ENCODE data around the gene PLXNA2. TPM values are rescaled to one million over a fixed set of nuclear protein-coding genes. Genes with fewer than 3 reads are reported as not detected.

The PLXNA2 gene
- total and polyA plus RNA-seq, 2 of the 4 experiments (the other 2 are of a cell fraction): 0.72 to 1.1 TPM

GRCh38 chr1:208225954-208226937 lies 17.9 kb downstream of the PLXNA2 start:
- no peak overlapping the region for H3K4me3 ChIP-seq (ENCODE audit: insufficient read depth, low read depth, low read length)
- peak overlapping the region; percentile 35 for H2AFZ ChIP-seq (replicated peaks; ENCODE audit: low read length, poor library complexity)
- H2BK120ac ChIP-seq (ENCODE audit: low read depth, low read length): no peak overlapping the region
- no peak overlapping the region for H2AK9ac ChIP-seq (replicated peaks; ENCODE audit: low read depth, low read length, poor library complexity)
- 0 out of 2 replicates have a peak overlapping the region, but pooled peaks have one; percentile 20 for H3K14ac ChIP-seq (replicated peaks; ENCODE audit: low read depth, low read length)
- ChIA-PET CTCF (interaction anchor here (0.7 kb wide), 1 partner anchor 21 kb away, joined by 3 read pairs; no protein-coding TSS in a partner anchor), POLR2A (ENCODE audit: unreplicated experiment) (no interaction called here)
- no peaks in the 10 kb centered on the region for H4K20me1 ChIP-seq (ENCODE audit: insufficient read depth, low read length)
- WGBS, 2 experiments (ENCODE audit: extremely low coverage in 2 of 2, insufficient read length in 1 of 2): 40% methylated on average over 3 of the region's 13 CpGs; no CpG with 5 or more reads in 1 of the 2 experiments
- H4K8ac ChIP-seq (ENCODE audit: low read depth in 2 of 2, low read length in 2 of 2): peak overlapping the region in 1 of 2 experiments; percentile 14; a peak in 1 of 4 replicates
- in situ Hi-C loops (cut with MboI; ENCODE audit: low sequenced_read_pairs) (no loop called here), intact Hi-C loops (cut with micrococcal nuclease) (no loop called here), dilution Hi-C loops (cut with HindIII; ENCODE audit: low sequenced_read_pairs, unreplicated experiment) (no loop called here)
- H3K4me1 ChIP-seq (ENCODE audit: control insufficient read depth, insufficient read depth, low read length): peaks cover 12% of the 10 kb centered on the region
- BruUV-seq (replicated peaks): no TSS peak
- H2BK15ac ChIP-seq (ENCODE audit: low read depth, low read length): no peak overlapping the region
- no peaks in the 10 kb centered on the region for H3K9me3 ChIP-seq (ENCODE audit: control insufficient read depth, insufficient read depth, low read length)
- no peaks in the 10 kb centered on the region for H3K27me3 ChIP-seq (ENCODE audit: control insufficient read depth, insufficient read depth, low read length)
- no peak overlapping the region for H3K18ac ChIP-seq (ENCODE audit: low read depth, low read length)
- H3K27ac ChIP-seq (ENCODE audit: insufficient read depth, low read length): no peak overlapping the region
- peak overlapping the region; percentile 26; the same call in 1 of the 2 replicates for H3K4ac ChIP-seq (ENCODE audit: low read depth, low read length)
- no peak overlapping the region for H4K91ac ChIP-seq (ENCODE audit: insufficient read depth, low read depth, low read length)
- TF ChIP-seq RAD21 (IDR thresholded peaks at IDR 0.05; ENCODE audit: low read length) (no peak), MXI1 (IDR thresholded peaks at IDR 0.05; ENCODE audit: borderline replicate concordance, low read depth, low read length) (no peak), CHD1 (IDR thresholded peaks at IDR 0.05; ENCODE audit: low read depth, low read length) (no peak)
- H3K79me1 ChIP-seq (ENCODE audit: low read depth in 1 of 2, low read length in 2 of 2): peaks cover 0 to 45% of the 10 kb centered on the region in 2 experiments; a peak in 3 of 4 replicates
- DNase-seq (no peak), ATAC-seq (ENCODE audit: low read depth) (no peak)
- no peaks in the 10 kb centered on the region for H3K36me3 ChIP-seq (ENCODE audit: control insufficient read depth, insufficient read depth, low read length)
- H2BK5ac ChIP-seq (ENCODE audit: low read depth, low read length, poor library complexity, severe bottlenecking): no peak overlapping the region
- H3K9me1 ChIP-seq (ENCODE audit: insufficient read depth, low read length): peaks cover 23% of the 10 kb centered on the region
- H3K23ac ChIP-seq (ENCODE audit: low read depth, low read length): no peak overlapping the region
- no peak overlapping the region for H2AK5ac ChIP-seq (ENCODE audit: low read depth, low read length)
- no peak overlapping the region for H3K4me2 ChIP-seq (ENCODE audit: low read depth, low read length)
- no peak overlapping the region for H3K56ac ChIP-seq (ENCODE audit: extremely low read depth, insufficient read depth, low read length)
- H3K9ac ChIP-seq (ENCODE audit: low read depth, low read length): no peak overlapping the region
- no peak overlapping the region for H4K5ac ChIP-seq (ENCODE audit: low read depth, low read length)
- peak overlapping the region; percentile 3; the same call in 1 of the 2 replicates for H2BK20ac ChIP-seq (ENCODE audit: low read depth, low read length)
